SK-N-SH (cell line): ENCODE results near the gene SMIM5. TPM values are rescaled to one million over a fixed set of nuclear protein-coding genes. Genes with fewer than 3 reads are reported as not detected.

Source experiments
- CTCF ChIA-PET: fragments of 300-600, 350-600 bp; formaldehyde crosslinking; extraction: SDS; loops from one replicate; lab custom pipeline; 2021; lab: Yijun Ruan, JAX
- POLR2A ChIA-PET: fragments of 350-600 bp; sonication (Branson Sonifier 250); formaldehyde crosslinking; extraction: SDS; loops from one replicate; lab custom pipeline; 2020; ENCODE audit warnings: antibody characterized with exemption, inconsistent platforms; lab: Yijun Ruan, JAX
- DNase-seq: peaks from one replicate; pipeline ENCODE4 v3.0.0; 2012
- H2AFZ ChIP-seq: fragments of 200-600 bp; sonication (generic); 2 replicates; pipeline ENCODE4 v1.8.1; 2016; ENCODE audit warnings: antibody characterized with exemption, mild to moderate bottlenecking, low read depth
- H3F3A ChIP-seq: fragments of 200-600 bp; sonication (generic); replicated peaks from 2 replicates; pipeline ENCODE3; 2016; ENCODE audit warnings: antibody characterized with exemption, mild to moderate bottlenecking; ENCODE audit not compliant: insufficient read depth
- H3K27ac ChIP-seq, 2 experiments: fragments of 200-500 bp in 1 of 2; fragments of 200-600 bp in 1 of 2; sonication (Bioruptor generic) in 1 of 2; sonication (generic), shearing (Covaris generic) in 1 of 2; 2 replicates each; pipeline versions ENCODE4 v1.5.1 to v1.6.1; 2014 to 2016; ENCODE audit warnings: low read depth in 2 of 2, inconsistent platforms in 1 of 2, low read length in 1 of 2, mild to moderate bottlenecking in 1 of 2, mixed read lengths in 1 of 2
- H3K27me3 ChIP-seq: fragments of 200-600 bp; sonication (generic), shearing (Covaris generic); 2 replicates; pipeline ENCODE4 v1.6.1; 2016; ENCODE audit warnings: mixed run types; ENCODE audit not compliant: insufficient read depth
- H3K36me3 ChIP-seq, 2 experiments: fragments of 200-500 bp in 1 of 2; fragments of 200-600 bp in 1 of 2; sonication (Bioruptor generic) in 1 of 2; sonication (generic) in 1 of 2; replicated peaks in 1 of 2; 2 replicates each; pipeline versions ENCODE3 to v1.5.1; 2014 to 2016; ENCODE audit warnings: low read length in 1 of 2, mild to moderate bottlenecking in 1 of 2; ENCODE audit not compliant: insufficient read depth in 2 of 2, control insufficient read depth in 1 of 2
- H3K4me1 ChIP-seq, 2 experiments: fragments of 200-500 bp in 1 of 2; fragments of 200-600 bp in 1 of 2; sonication (Bioruptor generic) in 1 of 2; sonication (generic), shearing (Covaris generic) in 1 of 2; 2 replicates each; pipeline versions ENCODE4 v1.5.1 to v1.6.1; 2014 to 2016; ENCODE audit warnings: low read depth in 1 of 2, low read length in 1 of 2, mixed run types in 1 of 2; ENCODE audit not compliant: insufficient read depth in 2 of 2, control insufficient read depth in 1 of 2
- H3K4me2 ChIP-seq: fragments of 200-600 bp; sonication (generic), shearing (Covaris generic); 2 replicates; pipeline ENCODE4 v1.6.1; 2017; ENCODE audit warnings: mixed run types
- H3K4me3 ChIP-seq, 2 experiments: fragments of 200-500 bp in 1 of 2; fragments of 200-600 bp in 1 of 2; sonication (Bioruptor generic) in 1 of 2; sonication (generic), shearing (Covaris generic) in 1 of 2; 2 replicates each; pipeline versions ENCODE4 v1.5.1 to v1.8.1; 2014 to 2016; ENCODE audit warnings: low read depth in 2 of 2, inconsistent platforms in 1 of 2, low read length in 1 of 2, mild to moderate bottlenecking in 1 of 2, mixed read lengths in 1 of 2, moderate library complexity in 1 of 2
- H3K79me2 ChIP-seq: fragments of 200-600 bp; sonication (generic); 2 replicates; pipeline ENCODE4 v1.8.1; 2017; ENCODE audit warnings: mild to moderate bottlenecking; ENCODE audit not compliant: insufficient read depth
- H3K9ac ChIP-seq: fragments of 200-600 bp; sonication (generic); 2 replicates; pipeline ENCODE4 v1.6.1; 2017; ENCODE audit warnings: mixed run types
- H3K9me2 ChIP-seq: fragments of 200-600 bp; sonication (generic); 2 replicates; pipeline ENCODE4 v1.6.1; 2017; ENCODE audit warnings: mixed run types
- H3K9me3 ChIP-seq: fragments of 200-600 bp; sonication (generic); 2 replicates; pipeline ENCODE4 v1.6.1; 2017; ENCODE audit warnings: mixed run types, mild to moderate bottlenecking, moderate library complexity
- H4K20me1 ChIP-seq: fragments of 200-600 bp; sonication (generic); 2 replicates; pipeline ENCODE4 v1.6.1; 2017; ENCODE audit warnings: mild to moderate bottlenecking, mixed run types; ENCODE audit not compliant: insufficient read depth
- ELF1 ChIP-seq: IDR thresholded peaks from 2 replicates; pipeline ENCODE4 v1.4.0; 2012
- EP300 ChIP-seq, 2 experiments: IDR thresholded peaks; 2 replicates each; pipeline versions ENCODE4 v1.4.0 to v1.6.1; 2012; ENCODE audit warnings: borderline replicate concordance in 1 of 2, low read depth in 1 of 2, low read length in 1 of 2
- EZH2phosphoT487 ChIP-seq: fragments of 200-600 bp; sonication (generic); IDR thresholded peaks from 2 replicates; pipeline ENCODE4 v1.6.1; 2017; ENCODE audit warnings: low read depth, mixed run types, mild to moderate bottlenecking, antibody characterized with exemption, moderate library complexity, borderline replicate concordance
- FOXM1 ChIP-seq: IDR thresholded peaks from 2 replicates; pipeline ENCODE4 v1.4.0; 2012; ENCODE audit warnings: low read depth, mild to moderate bottlenecking
- GATA2 ChIP-seq: sonication (generic); formaldehyde crosslinking; IDR thresholded peaks from 2 replicates; pipeline ENCODE4 v1.5.0; 2020; ENCODE audit warnings: mild to moderate bottlenecking, missing genetic modification reagents
- MXI1 ChIP-seq: IDR thresholded peaks from 2 replicates; pipeline ENCODE4 v1.6.1; 2012; ENCODE audit warnings: mild to moderate bottlenecking, low read depth, low read length, improper control_type of control experiment
- NFIC ChIP-seq: IDR thresholded peaks from 2 replicates; pipeline ENCODE4 v1.4.0; 2012; ENCODE audit warnings: borderline replicate concordance
- NRF1 ChIP-seq: IDR thresholded peaks from 2 replicates; pipeline ENCODE4 v1.6.1; 2012; ENCODE audit warnings: low read depth, mild to moderate bottlenecking, low read length
- RAD21 ChIP-seq: IDR thresholded peaks from 2 replicates; pipeline ENCODE4 v1.6.1; 2012; ENCODE audit warnings: mild to moderate bottlenecking, low read length
- RXRA ChIP-seq: IDR thresholded peaks from 2 replicates; pipeline ENCODE4 v1.4.0; 2012; ENCODE audit warnings: low read depth, mild to moderate bottlenecking, borderline replicate concordance
- TCF12 ChIP-seq: IDR thresholded peaks from 2 replicates; pipeline ENCODE4 v1.4.0; 2012
- TEAD4 ChIP-seq: IDR thresholded peaks from 2 replicates; pipeline ENCODE4 v1.4.0; 2012; ENCODE audit warnings: mild to moderate bottlenecking, borderline replicate concordance; ENCODE audit not compliant: insufficient read depth
- WGBS: methylation state at CpG from one replicate; pipeline ENCODE4 v1.1.6; 2017; ENCODE audit warnings: low lambda C conversion rate; 5-methylcytosine and 5-hydroxymethylcytosine counted together
- polyA plus RNA-seq, 3 experiments: library from polyadenylated mRNA; depleted of rRNA; stranded (reverse); fragments of >200 nt; gene quantifications; 2 replicates each; pipeline ENCODE4 v1.2.3, GENCODE V29; 2012
- TF ChIP-seq, protein P1 (sequence below): fragments of 150-350 bp; IDR thresholded peaks from 2 replicates; pipeline ENCODE4 v1.6.1; 2017; ENCODE audit warnings: antibody characterized with exemption, low read length, low read depth, borderline replicate concordance
- TF ChIP-seq, protein P2 (sequence below): IDR thresholded peaks from 2 replicates; pipeline ENCODE4 v1.4.0; 2012; ENCODE audit warnings: low read depth, borderline replicate concordance
- TF ChIP-seq, protein P3 (sequence below): fragments of 200-600 bp; sonication (generic); IDR thresholded peaks from 2 replicates; pipeline ENCODE4 v1.6.1; 2017; ENCODE audit warnings: antibody characterized with exemption, mild to moderate bottlenecking, moderate library complexity
- TF ChIP-seq, protein P4 (sequence below): IDR thresholded peaks from 2 replicates; pipeline ENCODE4; 2012

The SMIM5 gene
- polyA plus RNA-seq, 1 of the 3 experiments (the other 2 are of a cell fraction), result 0.02 TPM

DNA sequence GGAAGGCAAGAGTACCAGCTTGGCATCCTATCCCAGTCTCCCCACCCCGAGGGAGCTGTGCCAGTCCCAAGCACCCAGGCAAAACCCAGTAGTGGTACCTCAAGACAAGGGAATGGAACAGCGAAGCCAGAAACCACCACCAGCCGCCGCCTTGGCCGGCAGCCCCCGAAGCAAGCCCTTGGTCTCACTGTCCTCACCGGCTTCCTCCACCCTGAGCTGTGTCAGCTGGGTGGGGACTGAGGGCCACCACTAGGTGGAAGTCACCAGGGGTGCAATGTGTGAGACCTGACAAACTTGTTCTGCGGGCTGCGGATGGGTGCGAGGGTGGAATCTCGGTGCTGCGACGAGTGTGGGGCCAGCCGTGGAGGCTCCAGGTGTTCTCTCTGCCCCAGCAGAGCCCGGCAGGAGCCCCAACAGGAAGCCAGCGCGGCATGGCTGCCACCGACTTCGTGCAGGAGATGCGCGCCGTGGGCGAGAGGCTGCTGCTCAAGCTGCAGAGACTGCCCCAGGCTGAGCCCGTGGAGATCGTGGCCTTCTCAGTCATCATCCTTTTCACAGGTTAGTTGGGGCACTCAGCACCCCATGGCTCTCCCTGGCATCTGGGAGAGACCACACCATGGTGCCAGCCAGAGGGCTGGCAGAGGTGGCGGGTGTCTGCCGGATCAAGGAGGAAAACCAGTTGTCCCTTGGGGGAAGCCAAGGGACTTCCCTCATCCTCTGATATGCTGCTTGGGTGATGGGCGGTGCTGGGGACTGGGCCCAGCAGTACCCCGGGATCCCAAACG, 6.7 kb downstream of the SMIM5 start:
- Histone ChIP-seq H3K27me3 (no peaks in the 10 kb centered on the region), H4K20me1 (no peaks in the 10 kb centered on the region), H3K79me2 (no peaks in the 10 kb centered on the region), H3K9me3 (no peaks in the 10 kb centered on the region), H3F3A (no peaks in the 10 kb centered on the region), H3K27ac (no peak overlapping the region), H3K9me2 (no peaks in the 10 kb centered on the region), H3K4me3 (no peak overlapping the region), H2AFZ (no peak overlapping the region), H3K36me3 (peaks cover 0 to 48% of the 10 kb centered on the region in 2 experiments), H3K9ac (no peak overlapping the region), H3K4me1 (no peaks in the 10 kb centered on the region; a peak in 1 of 4 replicates), H3K4me2 (no peak overlapping the region)
- ChIA-PET POLR2A (no interaction called here), CTCF (interaction anchor here (28.6 to 37.9 kb wide), 3 partner anchors 7 to 111 kb away, joined by 1189 to 1370 read pairs (median 1189); partner anchors contain the start of genes GALK1 and SMIM5)
- DNase-seq, result no peak
- WGBS, result 92% methylated on average over 30 of the region's 30 CpGs
- TF ChIP-seq EP300 (IDR thresholded peaks at IDR 0.05; ENCODE audit: borderline replicate concordance in 1 of 2, low read depth in 1 of 2, low read length in 1 of 2) (no peak), EZH2phosphoT487 (no peak), NRF1 (no peak), ELF1 (no peak), FOXM1 (no peak), TCF12 (no peak), MXI1 (no peak), NFIC (no peak), RXRA (no peak), GATA2 (no peak), RAD21 (no peak), TEAD4 (no peak)
- TF ChIP-seq, protein P1, sequence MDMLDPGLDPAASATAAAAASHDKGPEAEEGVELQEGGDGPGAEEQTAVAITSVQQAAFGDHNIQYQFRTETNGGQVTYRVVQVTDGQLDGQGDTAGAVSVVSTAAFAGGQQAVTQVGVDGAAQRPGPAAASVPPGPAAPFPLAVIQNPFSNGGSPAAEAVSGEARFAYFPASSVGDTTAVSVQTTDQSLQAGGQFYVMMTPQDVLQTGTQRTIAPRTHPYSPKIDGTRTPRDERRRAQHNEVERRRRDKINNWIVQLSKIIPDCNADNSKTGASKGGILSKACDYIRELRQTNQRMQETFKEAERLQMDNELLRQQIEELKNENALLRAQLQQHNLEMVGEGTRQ, result no peak
- TF ChIP-seq, protein P2, sequence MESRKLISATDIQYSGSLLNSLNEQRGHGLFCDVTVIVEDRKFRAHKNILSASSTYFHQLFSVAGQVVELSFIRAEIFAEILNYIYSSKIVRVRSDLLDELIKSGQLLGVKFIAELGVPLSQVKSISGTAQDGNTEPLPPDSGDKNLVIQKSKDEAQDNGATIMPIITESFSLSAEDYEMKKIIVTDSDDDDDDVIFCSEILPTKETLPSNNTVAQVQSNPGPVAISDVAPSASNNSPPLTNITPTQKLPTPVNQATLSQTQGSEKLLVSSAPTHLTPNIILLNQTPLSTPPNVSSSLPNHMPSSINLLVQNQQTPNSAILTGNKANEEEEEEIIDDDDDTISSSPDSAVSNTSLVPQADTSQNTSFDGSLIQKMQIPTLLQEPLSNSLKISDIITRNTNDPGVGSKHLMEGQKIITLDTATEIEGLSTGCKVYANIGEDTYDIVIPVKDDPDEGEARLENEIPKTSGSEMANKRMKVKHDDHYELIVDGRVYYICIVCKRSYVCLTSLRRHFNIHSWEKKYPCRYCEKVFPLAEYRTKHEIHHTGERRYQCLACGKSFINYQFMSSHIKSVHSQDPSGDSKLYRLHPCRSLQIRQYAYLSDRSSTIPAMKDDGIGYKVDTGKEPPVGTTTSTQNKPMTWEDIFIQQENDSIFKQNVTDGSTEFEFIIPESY, result no peak
- TF ChIP-seq, protein P3, sequence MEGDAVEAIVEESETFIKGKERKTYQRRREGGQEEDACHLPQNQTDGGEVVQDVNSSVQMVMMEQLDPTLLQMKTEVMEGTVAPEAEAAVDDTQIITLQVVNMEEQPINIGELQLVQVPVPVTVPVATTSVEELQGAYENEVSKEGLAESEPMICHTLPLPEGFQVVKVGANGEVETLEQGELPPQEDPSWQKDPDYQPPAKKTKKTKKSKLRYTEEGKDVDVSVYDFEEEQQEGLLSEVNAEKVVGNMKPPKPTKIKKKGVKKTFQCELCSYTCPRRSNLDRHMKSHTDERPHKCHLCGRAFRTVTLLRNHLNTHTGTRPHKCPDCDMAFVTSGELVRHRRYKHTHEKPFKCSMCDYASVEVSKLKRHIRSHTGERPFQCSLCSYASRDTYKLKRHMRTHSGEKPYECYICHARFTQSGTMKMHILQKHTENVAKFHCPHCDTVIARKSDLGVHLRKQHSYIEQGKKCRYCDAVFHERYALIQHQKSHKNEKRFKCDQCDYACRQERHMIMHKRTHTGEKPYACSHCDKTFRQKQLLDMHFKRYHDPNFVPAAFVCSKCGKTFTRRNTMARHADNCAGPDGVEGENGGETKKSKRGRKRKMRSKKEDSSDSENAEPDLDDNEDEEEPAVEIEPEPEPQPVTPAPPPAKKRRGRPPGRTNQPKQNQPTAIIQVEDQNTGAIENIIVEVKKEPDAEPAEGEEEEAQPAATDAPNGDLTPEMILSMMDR, result no peak
- TF ChIP-seq, protein P4, sequence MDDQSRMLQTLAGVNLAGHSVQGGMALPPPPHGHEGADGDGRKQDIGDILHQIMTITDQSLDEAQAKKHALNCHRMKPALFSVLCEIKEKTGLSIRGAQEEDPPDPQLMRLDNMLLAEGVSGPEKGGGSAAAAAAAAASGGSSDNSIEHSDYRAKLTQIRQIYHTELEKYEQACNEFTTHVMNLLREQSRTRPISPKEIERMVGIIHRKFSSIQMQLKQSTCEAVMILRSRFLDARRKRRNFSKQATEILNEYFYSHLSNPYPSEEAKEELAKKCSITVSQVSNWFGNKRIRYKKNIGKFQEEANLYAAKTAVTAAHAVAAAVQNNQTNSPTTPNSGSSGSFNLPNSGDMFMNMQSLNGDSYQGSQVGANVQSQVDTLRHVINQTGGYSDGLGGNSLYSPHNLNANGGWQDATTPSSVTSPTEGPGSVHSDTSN, result no peak
